HG02870 (cell line): ENCODE data around the gene CTH.
"Not testable (repeated sequence)": the region's sequence is repeated elsewhere in the genome, so short reads cannot be mapped to it uniquely, and the experiment has no call there.

Source experiments
- ATAC-seq: cut with Tn5 transposase; IDR thresholded peaks from one replicate; pipeline ENCODE4 v1.9.1; 2021; ENCODE audit warnings: mild to moderate bottlenecking, moderate library complexity; ENCODE audit not compliant: unreplicated experiment

The CTH gene

DNA sequence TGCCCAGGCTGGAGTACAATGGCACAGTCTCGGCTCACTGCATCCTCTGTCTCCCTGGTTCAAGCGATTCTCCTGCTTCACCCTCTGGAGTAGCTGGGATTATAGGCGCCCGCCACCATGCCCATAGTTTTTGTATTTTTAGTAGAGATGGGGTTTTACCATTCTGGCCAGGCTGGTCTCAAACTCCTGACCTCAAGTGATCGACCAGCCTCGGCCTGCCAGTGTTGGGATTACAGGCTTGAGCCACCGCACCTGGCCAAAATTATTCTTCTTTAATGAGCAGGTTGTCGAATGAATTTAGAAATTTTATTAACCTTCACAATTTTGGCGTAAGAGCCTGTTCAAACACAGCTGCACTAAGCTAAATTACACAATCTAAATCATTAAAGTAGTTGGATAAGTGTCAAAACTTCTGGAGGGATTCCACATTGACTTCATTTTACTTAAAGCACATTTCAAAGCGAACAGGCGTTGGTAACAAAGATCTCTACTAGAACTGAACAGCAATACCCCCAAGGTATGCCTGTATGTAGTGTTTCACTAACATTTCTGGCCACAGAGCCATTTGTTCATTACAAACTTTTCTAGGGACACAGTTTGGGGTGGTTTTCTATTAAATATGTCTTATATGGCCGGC, 5.2 kb upstream of the CTH start:
- no peak for ATAC-seq

DNA sequence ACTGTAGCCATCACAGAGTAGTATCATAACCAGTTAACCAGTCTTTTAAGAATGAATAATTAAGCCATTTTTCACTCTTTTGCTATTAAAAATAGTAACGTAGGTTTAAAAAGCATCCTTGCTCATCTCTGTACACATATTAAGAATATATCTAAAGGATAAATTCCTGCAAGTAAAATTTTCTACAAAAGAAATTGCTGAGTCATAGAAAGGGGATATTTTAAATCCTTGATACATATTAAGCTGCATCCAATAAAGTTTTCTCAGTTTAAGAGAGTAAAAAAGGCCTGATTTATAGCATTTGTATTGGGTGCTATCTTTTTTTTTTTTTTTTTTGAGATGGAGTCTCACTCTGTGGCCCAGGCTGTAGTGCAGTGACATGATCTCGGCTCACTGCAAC, 1.9 kb upstream of the CTH start:
- ATAC-seq, result no peak

DNA sequence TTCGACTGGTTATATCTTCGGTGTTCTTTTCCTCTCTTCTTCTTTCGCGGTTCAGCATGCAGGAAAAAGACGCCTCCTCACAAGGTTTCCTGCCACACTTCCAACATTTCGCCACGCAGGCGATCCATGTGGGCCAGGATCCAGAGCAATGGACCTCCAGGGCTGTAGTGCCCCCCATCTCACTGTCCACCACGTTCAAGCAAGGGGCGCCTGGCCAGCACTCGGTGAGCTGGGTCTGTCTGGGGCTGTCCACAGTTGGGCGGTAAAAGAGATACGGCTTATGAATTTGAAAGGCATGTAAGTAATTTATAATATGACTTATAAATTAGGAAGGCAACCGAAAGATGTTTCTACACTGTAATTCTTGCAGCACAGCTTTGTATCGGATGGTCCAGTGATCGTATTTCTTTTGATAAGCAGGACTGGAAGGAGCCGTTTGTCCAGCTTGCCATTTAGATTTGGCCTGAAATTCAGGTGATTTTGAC, 334 bp downstream of the CTH start:
- ATAC-seq, result no peak

DNA sequence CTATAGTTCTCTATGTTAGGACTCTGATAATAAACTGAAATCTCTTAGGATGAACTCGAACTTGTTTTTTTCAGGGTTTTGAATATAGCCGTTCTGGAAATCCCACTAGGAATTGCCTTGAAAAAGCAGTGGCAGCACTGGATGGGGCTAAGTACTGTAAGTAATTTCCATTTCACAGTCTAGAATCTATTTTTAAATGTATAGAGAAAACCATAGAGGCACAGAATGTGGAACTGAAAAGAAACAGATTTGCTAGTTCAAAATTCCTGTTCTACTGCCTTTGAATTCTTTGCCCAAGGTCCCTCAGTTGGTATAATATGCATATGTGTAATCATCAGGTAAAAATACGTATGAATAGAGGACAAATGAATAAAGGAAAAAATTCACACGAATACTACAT, 4.8 kb downstream of the CTH start:
- peak; percentile 22 for ATAC-seq

DNA sequence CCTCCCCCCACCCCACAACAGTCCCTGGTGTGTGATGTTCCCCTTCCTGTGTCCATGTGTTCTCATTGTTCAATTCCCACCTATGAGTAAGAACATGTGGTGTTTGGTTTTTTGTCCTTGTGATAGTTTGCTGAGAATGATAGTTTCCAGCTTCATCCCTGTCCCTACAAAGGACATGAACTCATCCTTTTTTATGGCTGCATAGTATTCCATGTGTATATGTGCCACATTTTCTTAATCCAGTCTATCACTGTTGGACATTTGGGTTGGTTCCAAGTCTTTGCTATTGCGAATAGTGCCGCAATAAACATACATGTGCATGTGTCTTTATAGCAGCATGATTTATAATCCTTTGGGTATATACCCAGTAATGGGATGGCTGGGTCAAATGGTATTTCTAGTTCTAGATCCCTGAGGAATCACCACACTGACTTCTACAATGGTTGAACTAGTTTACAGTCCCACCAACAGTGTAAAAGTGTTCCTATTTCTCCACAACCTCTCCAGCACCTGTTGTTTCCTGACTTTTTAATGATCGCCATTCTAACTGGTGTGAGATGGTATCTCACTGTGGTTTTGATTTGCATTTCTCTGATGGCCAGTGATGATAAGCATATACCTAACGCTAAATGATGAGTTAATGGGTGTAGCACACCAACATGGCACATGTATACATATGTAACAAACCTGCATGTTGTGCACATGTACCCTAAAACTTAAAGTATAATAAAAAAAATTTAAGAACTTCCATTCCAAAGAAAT, 8.1 kb downstream of the CTH start:
- ATAC-seq, result not testable (repeated sequence)

DNA sequence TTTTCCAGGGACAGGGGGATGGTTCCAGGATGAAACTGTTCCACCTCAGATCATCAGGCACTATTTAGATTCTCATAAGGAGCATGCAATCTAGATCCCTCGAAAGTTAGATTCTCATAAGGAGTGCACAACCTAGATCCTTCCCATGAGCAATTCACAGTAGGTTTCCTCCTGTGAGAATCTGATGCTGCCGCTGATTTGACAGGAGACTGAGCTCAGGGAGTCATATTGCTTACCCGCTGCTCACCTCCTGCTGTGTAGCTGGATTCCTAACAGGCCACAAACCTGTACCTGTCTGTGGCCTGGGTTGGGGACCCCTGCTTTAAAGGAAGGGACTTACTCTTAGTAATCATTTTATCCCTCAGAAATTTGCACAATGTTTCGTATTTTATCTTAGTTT, 9.3 kb downstream of the CTH start:
- ATAC-seq, result no peak

DNA sequence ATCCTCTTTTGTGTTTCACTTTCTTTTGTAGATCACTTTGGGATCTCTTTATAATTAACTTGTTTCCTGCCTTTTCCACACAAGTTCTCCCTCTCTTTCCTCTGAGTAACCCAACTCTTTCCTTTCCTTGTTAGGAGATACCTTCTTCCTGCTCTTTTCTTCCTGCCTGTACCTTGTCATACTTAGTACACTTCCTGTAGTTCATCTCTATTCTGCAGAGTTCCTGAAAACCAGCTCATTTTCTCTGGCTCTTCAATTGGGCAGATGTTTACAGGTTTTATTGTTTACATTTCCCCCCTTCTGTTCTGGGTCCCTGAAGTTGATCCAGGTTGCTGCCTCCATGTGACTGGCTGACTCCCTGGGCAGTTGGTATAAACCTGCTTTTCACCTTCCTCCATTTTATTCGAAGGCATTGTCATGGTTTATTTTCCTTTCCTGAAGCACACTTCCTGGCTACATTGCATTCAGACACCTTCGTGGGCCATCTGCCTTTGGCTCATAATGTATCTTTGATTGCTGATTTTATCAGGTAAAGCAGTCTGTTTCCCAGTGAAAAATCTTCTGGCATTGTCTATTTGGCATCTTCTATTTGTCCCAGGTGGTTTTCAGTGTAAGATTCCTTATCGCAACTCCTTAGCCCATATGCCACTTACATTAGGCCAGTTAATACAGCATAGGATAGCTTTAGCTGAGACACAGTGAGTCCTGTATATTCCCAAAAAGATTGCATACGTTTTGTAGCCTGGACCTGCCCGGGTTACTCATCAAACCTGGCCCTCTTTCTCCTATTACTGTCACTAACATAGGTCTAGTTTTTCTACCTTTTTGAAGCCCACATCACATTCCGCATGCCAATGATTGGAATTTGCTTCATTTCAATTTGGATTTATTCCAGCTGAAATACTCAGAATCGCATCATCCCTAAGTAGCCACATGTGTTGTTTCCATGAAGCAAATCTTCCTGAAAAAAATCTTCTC, 15.4 kb downstream of the CTH start:
- ATAC-seq, result no peak

DNA sequence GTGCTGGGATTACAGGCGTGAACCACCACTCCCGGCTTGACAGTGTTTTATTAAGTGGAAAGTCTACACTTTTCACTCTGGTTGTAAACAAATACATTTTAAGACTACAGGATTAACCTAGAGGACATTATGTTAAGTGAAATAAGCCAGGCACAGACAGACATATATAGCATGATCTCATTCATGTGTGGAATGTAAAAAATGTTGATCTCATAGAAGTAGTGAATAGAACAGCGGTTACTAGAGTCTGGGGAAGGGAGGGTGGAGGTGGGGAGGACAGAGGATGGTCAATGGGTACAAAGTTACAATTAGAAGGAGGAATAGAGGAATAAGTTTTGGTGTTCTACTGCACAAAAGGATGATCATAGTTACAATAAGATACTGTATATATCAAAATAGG, 16.9 kb downstream of the CTH start:
- no peak for ATAC-seq

DNA sequence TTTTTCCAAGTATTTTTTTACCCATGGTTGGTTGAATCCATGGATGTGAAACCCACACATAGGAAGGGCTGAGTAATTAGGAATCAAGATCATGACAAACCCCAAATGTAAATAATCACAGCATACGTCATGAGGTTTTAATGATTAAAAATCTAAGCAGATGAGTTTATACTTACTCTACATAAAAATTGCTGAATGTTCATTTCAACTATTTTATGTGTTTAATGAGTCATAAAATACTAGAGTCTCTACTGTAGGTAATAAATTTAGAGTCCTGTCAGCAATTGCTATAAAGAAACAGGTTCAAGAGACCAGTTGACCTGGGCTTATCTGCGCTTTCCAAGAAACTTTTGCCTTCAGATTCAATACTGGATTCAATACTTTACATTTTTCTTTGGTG, 18.2 kb downstream of the CTH start:
- no peak for ATAC-seq

DNA sequence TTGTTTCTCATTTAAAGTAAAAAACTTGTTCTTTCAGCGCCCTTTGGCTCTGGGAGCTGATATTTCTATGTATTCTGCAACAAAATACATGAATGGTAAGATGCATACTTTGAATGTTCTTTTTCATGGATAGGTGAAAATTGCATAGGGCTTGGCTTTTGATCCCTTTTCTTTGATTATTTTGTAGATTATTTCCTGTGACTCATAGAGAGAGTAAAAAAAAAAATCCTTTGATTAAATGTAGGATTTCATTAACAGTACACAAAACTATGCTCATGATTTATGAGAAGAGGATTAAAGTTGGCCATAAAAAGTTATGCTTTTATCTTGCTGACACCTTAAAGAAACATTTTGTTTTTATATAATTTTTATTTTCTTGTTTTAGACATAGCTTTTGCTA, 18.7 kb downstream of the CTH start:
- no peak for ATAC-seq

DNA sequence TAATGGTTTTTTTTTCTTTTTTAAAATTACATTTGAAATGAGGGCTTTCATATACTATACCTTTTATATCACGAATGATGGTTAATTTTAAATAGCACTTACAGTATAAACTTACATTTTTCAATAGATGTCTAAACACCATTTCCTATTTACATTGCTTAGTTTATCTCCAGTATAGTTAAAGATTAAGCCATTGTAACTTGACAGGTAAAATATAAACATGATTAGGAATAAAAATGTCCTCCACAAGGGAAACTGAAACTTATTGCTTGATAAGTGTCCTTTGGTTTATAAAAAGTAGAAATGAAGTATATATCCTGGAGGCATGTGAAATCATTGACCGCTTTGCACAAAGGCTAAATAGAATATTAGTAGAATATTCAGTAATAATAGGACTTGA, 20.2 kb downstream of the CTH start:
- no peak for ATAC-seq

DNA sequence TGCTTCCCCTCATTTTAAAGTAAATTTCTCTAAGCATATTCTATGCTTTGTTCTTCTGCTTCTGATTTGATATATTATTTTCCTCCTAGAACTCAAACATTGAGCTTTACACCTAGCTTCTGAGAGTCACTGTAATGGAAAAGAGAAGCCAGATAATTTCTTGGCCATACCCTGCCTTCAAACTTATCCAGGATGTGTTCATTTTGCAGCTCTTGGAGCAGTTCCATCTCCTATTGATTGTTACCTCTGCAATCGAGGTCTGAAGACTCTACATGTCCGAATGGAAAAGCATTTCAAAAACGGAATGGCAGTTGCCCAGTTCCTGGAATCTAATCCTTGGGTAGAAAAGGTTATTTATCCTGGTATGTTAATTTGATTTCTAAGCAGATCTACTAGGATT, 20.8 kb downstream of the CTH start:
- no peak for ATAC-seq

DNA sequence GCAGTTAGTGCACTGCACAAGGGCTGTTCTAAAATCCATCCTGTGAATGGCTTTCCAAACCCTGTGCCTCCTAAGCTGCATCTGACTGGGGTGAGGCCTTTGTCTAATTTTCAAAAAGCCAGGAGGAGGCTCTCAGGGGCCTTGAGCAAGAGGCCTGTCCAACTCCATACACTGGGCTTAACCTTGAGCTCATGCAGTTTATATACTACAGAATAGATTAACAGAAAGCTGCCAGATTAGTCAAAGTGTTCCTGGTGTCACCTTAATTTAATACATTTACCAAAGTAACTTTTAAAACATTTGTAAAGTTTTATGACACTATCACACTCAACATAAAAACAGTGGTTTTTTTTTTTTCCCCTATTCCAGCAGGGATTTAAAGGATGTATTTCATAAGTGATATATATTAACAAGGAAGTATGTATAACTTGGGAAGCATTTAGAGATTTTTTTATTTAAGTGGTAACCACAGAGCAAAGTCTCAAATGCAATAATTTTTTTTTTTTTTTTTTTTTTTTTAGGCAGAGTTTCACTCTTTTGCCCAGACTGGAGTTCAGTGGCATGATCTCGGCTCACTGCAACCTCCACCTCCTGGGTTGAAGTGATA, 23.3 kb downstream of the CTH start:
- no peak for ATAC-seq

DNA sequence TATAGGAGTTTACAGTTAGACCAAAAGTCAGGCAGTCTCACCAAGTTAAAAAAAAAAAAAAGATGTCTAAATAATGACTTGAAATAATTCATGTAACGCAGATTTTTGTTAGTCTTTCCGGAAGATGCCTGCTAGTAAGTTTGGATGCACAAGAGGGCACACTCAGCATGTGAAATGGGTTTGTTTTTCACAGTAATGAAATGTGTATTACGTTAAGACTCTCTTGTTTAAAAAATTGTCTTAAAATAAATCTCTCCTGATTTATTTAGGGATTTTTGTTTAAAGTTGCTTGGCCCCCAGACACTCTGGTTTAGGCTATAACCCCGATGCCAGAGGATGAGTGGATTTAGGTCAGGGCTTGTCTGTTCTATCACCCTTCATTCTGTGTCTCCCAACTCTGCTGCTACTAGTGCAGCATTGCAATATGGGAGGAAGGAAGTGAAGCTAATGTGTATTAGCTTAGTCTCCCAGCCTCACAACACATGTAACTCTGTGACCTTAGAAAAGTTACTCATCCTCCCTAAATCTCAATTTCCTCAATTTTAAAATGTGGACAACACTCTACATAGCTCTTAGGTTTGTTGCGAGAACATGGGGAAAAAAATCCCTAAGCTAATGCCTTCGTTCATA, 25.7 kb downstream of the CTH start:
- ATAC-seq, result no peak

DNA sequence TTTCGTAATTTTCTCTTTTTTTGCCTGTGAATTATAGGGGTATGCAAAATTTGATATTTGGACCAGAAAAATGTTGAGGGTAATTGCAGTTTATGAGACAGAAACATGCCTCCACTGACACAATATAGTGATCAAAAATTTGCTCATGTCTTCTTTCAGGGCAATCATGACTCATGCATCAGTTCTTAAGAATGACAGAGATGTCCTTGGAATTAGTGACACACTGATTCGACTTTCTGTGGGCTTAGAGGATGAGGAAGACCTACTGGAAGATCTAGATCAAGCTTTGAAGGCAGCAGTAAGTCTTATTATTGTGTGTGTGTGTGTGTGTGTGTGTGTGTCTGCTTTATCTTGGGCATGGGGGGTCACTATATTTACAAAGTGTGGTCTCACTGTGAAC, 27.5 kb downstream of the CTH start:
- no peak for ATAC-seq

DNA sequence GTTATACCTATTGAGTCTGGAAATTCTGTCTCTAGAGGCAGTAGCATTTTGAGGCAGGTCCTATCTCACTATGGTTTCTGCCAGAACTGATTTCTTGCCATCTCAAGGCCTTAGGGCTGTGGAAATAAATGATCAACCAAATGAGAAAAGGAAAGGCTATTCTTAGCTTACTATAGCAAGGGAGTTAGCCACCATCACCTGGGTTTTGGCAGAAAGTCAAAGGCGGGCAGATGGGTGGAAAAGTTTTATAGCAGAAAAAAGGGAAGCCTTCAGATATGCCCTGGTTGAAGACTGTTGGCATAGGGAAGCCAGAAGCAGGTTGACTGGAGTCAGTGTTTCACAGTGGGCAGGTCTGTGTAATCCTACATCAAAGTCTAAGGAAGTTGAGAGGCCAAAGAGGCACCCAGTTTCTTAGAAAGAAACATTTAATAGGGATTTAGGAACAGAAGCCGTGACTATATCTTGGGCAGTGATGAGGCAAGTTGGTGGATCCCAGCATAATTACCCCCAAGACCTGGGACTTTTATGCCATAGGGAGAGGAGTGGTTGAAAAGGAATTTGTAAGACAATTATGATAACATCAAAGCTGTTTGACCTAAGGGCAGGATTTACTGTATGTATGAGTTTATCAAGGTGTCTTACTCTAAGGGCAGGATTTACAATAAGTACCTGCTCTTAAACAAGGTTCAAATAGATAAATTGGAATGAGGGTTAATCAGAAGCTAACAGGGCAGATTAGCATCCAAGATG, 29.7 kb downstream of the CTH start:
- ATAC-seq, result no peak

DNA sequence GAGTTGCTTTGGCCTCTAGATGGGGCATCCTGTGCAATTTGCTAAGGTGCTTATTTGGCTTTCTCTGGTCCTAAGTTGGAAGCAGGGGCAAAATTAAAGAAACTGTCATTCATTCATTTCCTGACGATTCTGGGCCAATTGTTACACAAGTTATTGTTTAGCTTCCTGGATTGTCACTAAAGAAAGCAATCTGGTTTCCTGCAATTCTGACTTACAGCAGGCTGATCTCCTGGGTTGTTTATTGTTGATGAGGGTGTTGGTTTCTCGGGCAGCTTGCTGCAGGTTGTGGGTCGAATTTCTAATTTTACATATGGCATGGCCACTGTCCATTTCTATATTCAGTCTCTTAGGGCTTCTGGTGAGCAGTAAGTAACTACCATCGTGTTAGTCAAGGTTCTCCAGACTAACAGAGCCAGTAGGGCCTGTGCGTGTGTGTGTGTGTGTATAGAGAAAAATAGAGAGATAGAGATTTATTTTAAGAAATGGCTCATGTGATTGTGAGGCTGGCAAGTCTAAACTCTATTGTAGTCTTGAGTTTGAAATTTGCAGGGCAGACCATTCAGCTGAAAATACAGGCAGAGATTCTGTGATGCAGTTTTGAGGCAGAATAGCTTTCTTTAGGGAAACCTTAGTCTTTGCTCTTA, 30.4 kb downstream of the CTH start:
- ATAC-seq, result no peak

DNA sequence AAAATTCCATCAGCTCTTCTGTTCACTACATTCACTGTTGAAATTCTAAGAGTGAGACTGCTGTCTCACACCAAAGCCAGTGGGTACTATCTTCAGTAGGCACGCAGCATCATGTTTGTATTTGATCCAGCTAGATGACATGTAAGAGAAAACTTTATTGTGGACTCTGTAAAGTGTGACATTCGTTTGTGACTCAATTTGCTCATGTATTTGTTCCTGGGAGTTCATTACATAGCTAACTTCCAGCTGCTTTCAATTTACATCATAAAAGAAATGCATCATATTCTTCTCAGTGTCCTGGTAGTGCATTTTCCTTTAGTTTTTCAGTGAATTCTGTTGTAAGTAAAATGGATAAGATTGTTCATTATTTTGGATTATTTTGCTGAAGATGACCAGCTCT, 31.4 kb downstream of the CTH start:
- no peak for ATAC-seq

DNA sequence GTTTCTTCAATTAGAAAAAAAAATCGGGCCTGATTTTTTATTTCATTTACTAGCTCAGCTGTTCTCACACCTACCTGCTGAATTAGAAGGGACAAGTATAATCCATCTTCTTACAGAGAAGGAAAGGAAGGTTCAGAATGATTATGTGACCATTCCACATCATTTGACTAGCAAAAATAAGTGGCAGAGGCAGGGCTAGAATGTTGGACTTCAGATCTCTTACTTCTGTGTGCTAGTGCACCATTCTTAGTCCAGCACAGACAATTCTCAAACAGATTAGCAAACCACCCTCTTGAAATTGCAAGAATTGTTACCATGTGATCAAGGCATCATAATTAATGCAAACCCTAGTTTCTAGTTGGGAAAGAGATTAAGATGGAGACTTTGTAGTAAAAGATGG, 32.7 kb downstream of the CTH start:
- ATAC-seq, result no peak
